ENCODE data around the gene NAALADL1.

- no peak for TF ChIP-seq RARB (CRISPR knock-in tag; IDR thresholded peaks at IDR 0.05)
- no peak for TF ChIP-seq ZFP30 (CRISPR knock-in tag; IDR thresholded peaks at IDR 0.05)
- TF ChIP-seq ZNF8 (CRISPR knock-in tag; IDR thresholded peaks at IDR 0.05), result no peak
- TF ChIP-seq CREB5 (CRISPR knock-in tag; IDR thresholded peaks at IDR 0.05; ENCODE audit: low read depth), result no peak
- no peak for TF ChIP-seq ZC3H10 (CRISPR knock-in tag; IDR thresholded peaks at IDR 0.05)
- TF ChIP-seq TOX (CRISPR knock-in tag; IDR thresholded peaks at IDR 0.05; ENCODE audit: borderline replicate concordance), result no peak
- TF ChIP-seq SNAI2 (CRISPR knock-in tag; IDR thresholded peaks at IDR 0.05), result no peak
- TF ChIP-seq ZNF565 (CRISPR knock-in tag; conservative IDR thresholded peaks at IDR 0.05; ENCODE audit: low read depth), result no peak
- TF ChIP-seq PATZ1 (CRISPR knock-in tag; IDR thresholded peaks at IDR 0.05; ENCODE audit: borderline replicate concordance), result no peak
- no peak for TF ChIP-seq TSHZ2 (CRISPR knock-in tag; IDR thresholded peaks at IDR 0.05)
- TF ChIP-seq ESRRG (CRISPR knock-in tag; IDR thresholded peaks at IDR 0.05), result no peak
These were observed 55.1 kb downstream of the NAALADL1 start for GRCh38 chr11:65003282-65003681.
